Measurements from ENCODE around the gene NRP1. TPM values are rescaled to one million over a fixed set of nuclear protein-coding genes. Genes with fewer than 3 reads are reported as not detected.

Gene NRP1
- polyA plus RNA-seq, 1 experiment: 218 TPM

DNA sequence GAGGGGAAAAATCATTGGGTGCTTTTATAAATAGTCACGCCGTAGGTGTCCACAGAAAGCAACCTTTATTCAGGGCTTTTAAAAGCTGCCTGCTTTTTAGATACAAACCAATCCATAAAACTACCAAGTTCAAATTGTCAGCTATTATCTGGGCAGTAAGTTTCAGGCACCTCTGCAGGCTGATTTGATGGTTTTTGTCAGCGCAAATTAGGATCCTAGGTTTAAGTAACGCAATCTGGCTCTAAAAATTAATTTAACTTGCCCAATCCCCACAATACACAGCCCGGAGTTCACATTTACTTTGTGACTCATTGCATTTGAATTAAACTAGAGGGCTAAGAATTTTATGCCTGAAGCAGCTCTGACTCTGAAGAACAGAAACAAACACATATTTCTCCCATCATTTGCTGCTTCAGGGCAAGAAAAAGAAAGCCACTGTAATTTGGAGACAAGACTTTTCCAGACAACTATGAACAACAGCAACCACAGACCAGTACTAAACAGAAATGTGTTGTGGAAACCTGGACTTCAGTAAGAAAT, 43.3 kb downstream of the NRP1 start:
- peak; percentile 43 for DNase-seq (ENCODE audit: low read depth, low spot score)
- ChIA-PET POLR2A (no interaction called here), CTCF (no interaction called here)
- Histone ChIP-seq H3K27me3 (ENCODE audit: control insufficient read depth, insufficient read depth, low read length) (no peaks in the 10 kb centered on the region), H3K9me3 (ENCODE audit: control insufficient read depth, insufficient read depth, low read length) (no peaks in the 10 kb centered on the region), H3K4me3 (ENCODE audit: low read depth, low read length) (no peak overlapping the region; the same call in 1 of the 2 replicates), H3K27ac (ENCODE audit: low read depth, low read length) (peak overlapping the region; percentile 53)
- TF ChIP-seq, protein P1, sequence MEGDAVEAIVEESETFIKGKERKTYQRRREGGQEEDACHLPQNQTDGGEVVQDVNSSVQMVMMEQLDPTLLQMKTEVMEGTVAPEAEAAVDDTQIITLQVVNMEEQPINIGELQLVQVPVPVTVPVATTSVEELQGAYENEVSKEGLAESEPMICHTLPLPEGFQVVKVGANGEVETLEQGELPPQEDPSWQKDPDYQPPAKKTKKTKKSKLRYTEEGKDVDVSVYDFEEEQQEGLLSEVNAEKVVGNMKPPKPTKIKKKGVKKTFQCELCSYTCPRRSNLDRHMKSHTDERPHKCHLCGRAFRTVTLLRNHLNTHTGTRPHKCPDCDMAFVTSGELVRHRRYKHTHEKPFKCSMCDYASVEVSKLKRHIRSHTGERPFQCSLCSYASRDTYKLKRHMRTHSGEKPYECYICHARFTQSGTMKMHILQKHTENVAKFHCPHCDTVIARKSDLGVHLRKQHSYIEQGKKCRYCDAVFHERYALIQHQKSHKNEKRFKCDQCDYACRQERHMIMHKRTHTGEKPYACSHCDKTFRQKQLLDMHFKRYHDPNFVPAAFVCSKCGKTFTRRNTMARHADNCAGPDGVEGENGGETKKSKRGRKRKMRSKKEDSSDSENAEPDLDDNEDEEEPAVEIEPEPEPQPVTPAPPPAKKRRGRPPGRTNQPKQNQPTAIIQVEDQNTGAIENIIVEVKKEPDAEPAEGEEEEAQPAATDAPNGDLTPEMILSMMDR (IDR thresholded peaks at IDR 0.05; ENCODE audit: low read depth, low read length): no peak

DNA sequence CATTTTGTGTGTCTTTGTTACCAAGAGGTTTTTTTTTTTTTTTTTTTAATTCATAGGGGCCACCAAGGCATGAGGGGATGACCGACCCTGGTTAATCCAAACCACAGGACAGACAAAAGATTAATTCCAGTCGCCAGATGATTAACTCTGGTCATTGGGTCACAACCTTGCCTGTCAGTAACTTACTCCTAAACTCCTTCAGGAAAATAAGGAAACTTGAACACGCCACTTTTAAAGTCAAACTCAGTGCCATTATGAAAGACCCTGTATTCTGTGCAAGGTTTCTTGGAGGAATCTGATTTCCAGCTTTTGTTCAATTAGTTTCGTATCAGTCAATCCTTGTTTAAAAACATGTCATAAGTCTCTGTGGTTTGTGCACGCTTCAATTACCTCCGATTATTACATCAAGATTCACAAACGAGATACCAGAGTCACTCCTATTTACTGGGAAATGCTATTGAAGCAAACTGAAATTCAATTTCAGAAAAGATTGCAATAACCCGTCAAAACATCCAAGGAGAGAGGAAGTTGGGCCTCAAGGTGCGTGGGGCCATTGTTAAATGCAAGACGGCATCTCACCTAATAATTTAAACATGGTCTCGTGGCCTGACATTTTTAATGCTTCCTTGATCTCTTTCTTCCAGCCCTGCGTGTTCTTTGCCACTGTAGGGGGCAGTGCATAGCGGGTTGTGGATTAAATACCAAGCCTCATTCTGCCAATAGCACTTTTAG, 44.0 kb downstream of the NRP1 start:
- no peak for DNase-seq (ENCODE audit: low read depth, low spot score)
- Histone ChIP-seq H3K27me3 (ENCODE audit: control insufficient read depth, insufficient read depth, low read length) (no peaks in the 10 kb centered on the region), H3K9me3 (ENCODE audit: control insufficient read depth, insufficient read depth, low read length) (no peaks in the 10 kb centered on the region), H3K27ac (ENCODE audit: low read depth, low read length) (peak overlapping the region; percentile 53), H3K4me3 (ENCODE audit: low read depth, low read length) (no peak overlapping the region)
- TF ChIP-seq, protein P1 (IDR thresholded peaks at IDR 0.05; ENCODE audit: low read depth, low read length): no peak
- ChIA-PET POLR2A (no interaction called here), CTCF (interaction anchor here (0.6 to 0.7 kb wide), 3 partner anchors 123 to 1348 kb away, joined by 3 read pairs; no protein-coding TSS in a partner anchor)

GRCh38 chr10:33289776-33290175, 44.7 kb downstream of the NRP1 start:
- no peaks in the 10 kb centered on the region for H3K9me3 ChIP-seq (ENCODE audit: control insufficient read depth, insufficient read depth, low read length)
- H3K27ac ChIP-seq (ENCODE audit: low read depth, low read length): no peak overlapping the region
- no peak for DNase-seq (ENCODE audit: low read depth, low spot score)
- TF ChIP-seq, protein P1 (IDR thresholded peaks at IDR 0.05; ENCODE audit: low read depth, low read length): no peak
- ChIA-PET CTCF (interaction anchor here (0.6 to 0.7 kb wide), 3 partner anchors 123 to 1348 kb away, joined by 3 read pairs; no protein-coding TSS in a partner anchor), POLR2A (no interaction called here)
- H3K27me3 ChIP-seq (ENCODE audit: control insufficient read depth, insufficient read depth, low read length): no peaks in the 10 kb centered on the region
- no peak overlapping the region for H3K4me3 ChIP-seq (ENCODE audit: low read depth, low read length)

GRCh38 chr10:33288127-33288526, 46.3 kb downstream of the NRP1 start:
- CTCF ChIA-PET: interaction anchor here (0.8 to 2.2 kb wide), 2 partner anchors 18 to 95 kb away, joined by 3 to 7 read pairs; no protein-coding TSS in a partner anchor
- Histone ChIP-seq H3K9me3 (ENCODE audit: control insufficient read depth, insufficient read depth, low read length) (no peaks in the 10 kb centered on the region), H3K27me3 (ENCODE audit: control insufficient read depth, insufficient read depth, low read length) (no peaks in the 10 kb centered on the region), H3K4me3 (ENCODE audit: low read depth, low read length) (no peak overlapping the region), H3K27ac (ENCODE audit: low read depth, low read length) (no peak overlapping the region)
- POLR2A ChIA-PET: no interaction called here
- TF ChIP-seq, protein P1 (IDR thresholded peaks at IDR 0.05; ENCODE audit: low read depth, low read length): no peak
- no peak for DNase-seq (ENCODE audit: low read depth, low spot score)

DNA sequence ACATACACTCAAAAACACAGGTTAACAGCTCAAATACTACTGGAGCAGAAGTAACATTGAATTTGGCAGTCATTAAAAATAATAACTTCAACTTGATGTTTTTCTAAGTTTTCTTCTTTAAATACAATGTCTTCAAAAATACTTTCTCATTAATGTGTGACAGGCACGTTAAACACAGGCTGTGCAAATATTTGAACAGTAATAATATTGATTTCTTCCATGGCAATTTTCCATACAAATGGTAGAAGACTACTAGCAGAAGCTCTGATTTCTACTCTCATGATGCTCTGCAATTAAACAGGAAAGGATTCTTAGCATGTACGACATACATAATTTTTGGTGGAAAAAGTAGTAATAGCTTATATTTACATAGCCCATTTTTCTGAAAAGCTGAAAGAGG, 47.4 kb downstream of the NRP1 start:
- POLR2A ChIA-PET: no interaction called here
- TF ChIP-seq, protein P1 (IDR thresholded peaks at IDR 0.05; ENCODE audit: low read depth, low read length): no peak
- CTCF ChIA-PET: interaction anchor here (0.6 to 2.2 kb wide), 3 partner anchors 17 to 94 kb away, joined by 4 to 7 read pairs (median 4); no protein-coding TSS in a partner anchor
- DNase-seq (ENCODE audit: low read depth, low spot score): no peak
- Histone ChIP-seq H3K27ac (ENCODE audit: low read depth, low read length) (no peak overlapping the region), H3K9me3 (ENCODE audit: control insufficient read depth, insufficient read depth, low read length) (no peaks in the 10 kb centered on the region), H3K27me3 (ENCODE audit: control insufficient read depth, insufficient read depth, low read length) (no peaks in the 10 kb centered on the region), H3K4me3 (ENCODE audit: low read depth, low read length) (no peak overlapping the region)

All from AG04450 (cell line).